Measurements from ENCODE around the gene FIZ1.
"Not testable (repeated sequence)": the region's sequence is repeated elsewhere in the genome, so short reads cannot be mapped to it uniquely, and the experiment has no call there.

FIZ1 gene

DNA sequence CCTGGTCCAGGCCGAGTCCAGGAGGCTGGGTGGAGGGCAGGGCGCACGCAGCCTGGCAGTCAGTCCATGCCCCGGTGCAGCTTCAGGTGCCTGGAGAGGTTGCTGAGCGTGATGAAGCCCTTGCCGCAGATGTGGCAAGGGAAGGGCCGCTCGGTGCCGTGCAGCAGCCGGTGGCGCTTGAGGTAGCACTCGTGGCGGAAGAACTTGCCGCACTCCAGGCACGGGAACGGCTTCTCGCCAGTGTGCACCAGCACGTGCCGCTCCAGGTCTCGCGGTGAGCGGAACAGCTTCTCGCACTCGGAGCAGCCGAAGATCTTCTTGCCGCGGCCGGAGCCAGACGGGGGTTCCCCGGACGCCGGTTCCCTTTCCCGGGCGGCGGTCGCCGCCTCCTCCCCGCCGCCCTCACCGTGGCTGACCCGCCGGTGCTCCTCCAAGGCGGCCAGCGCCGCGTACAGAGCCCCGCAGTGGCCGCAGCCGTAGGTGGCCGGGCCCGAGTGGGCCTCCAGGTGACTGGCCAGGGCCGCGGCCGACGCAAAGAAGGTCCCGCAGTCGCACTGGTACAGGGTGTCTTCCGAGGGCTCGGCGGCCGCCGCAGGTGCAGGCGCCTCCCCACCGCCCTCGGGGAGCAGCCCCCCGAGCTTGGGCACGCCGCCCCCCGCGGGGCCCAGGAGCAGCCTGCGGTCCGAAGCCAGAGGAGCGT is 6.8 kb downstream of the FIZ1 start:
- no peak for DNase-seq

GRCh38 chr19:55591555-55591954 is 7.8 kb downstream of the FIZ1 start:
- DNase-seq, result no peak

DNA sequence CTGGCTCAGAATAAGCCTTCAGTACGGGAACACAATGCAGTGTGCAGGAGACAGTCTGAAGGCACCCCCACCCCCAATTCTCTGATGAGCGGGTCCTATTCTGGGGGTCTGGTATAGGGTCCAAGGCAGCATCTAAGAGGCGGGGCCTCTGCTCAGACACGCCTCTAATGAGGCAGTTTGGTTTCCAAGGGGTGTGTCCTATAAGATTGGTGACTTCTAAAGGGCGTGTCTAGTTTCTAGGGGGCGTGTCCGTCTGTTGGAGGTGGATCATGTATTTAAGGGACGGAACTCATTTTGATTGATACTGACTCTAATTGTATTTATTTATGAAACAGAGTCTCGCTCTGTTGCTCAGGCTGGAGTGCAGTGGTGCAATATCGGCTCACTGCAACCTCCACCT is 8.7 kb downstream of the FIZ1 start:
- DNase-seq, result no peak

- DNase-seq, result no peak
Measured at GRCh38 chr19:55590109-55590508, 9.2 kb downstream of the FIZ1 start.

- no peak for DNase-seq
Measured at GRCh38 chr19:55588738-55589137, 10.6 kb downstream of the FIZ1 start.

DNA sequence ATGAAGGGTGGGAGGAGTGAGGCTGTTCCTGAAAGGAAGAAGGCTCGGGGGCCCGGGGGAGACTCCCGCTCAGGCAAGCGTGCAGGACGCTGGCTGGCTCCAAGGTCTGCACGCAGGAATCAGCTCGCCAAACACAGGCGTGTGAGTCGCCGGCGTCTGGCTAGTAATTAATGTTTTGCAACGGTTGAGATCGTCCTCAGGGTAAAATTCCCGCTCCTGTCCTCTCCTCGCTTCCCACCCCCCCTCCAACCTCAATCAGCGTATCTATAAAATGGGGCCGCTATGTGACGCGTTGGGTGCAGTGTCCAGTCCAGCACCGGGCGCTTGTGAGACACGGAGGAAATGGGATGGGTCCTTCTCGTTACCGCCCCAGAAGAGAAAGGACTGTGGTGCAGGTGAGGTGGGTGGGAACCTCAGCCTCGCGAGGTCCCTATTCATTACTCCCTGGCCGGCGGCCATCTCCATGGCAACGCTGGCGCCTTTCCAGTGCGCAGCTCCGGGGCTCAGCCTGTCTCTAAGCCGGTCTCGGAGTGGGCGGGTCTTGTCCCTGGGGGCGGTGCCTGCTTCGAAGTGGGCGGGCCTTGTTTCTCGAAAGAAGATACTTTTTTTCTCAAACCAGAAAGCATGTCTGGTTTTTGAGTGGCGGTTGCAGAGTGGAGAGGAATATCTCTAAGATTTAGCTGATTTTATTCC is 12.2 kb downstream of the FIZ1 start:
- peak; percentile 85 for DNase-seq

DNA sequence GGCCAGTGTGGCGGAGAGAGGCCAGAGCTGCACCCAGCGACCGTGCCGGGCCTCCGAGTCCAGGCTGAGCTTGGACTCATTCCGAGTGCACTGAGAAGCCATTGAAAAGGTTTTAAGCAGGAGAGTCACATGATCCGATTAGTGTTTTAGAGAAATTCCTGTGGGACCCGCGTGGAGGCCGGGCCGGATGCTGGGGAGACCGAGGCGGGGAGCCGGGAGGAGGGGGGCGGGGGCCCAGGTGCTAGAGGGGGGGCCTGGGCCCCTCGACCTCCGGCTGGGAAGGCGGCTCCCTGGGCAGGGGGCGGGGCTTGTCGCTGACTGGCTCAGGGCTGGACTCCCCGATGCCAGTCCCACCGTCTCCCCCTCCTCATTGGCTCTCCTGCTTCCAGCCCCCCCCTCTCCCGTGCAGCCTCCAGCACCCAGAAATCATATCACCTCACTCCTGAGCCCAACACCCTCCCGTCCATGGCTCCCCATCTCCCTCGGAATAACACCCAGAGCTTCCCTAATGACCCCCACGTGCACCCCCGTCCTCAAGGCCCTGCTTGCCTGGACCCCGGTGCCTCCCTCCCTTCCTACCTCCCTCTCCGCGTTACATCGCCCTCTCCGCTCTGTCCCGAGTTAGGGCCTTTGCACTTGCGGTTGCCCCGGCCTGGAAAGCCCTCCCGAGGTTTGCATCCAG is 13.5 kb downstream of the FIZ1 start:
- no peak for DNase-seq

DNA sequence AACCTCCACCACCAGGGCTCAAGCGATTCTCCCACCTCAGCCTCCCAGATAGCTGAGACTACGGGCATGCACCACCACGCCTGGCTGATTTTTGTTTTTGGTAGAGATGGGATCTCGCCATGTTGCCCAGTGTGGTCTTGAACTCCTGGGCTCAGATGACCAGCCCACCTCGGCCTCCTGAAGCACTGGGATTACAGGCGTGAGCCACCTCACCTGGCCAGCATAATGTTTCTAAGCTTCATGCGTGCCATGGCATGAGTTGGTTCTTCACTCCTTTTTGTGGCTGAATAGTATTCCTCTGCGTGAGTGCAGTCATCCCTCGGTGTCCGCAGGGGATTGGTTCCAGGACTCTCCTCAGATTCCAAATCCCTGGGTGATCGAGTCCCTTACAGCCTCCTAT is 14.4 kb downstream of the FIZ1 start:
- no peak for DNase-seq

- DNase-seq, result not testable (repeated sequence)
Measured at GRCh38 chr19:55583897-55584296, 15.4 kb downstream of the FIZ1 start.

DNA sequence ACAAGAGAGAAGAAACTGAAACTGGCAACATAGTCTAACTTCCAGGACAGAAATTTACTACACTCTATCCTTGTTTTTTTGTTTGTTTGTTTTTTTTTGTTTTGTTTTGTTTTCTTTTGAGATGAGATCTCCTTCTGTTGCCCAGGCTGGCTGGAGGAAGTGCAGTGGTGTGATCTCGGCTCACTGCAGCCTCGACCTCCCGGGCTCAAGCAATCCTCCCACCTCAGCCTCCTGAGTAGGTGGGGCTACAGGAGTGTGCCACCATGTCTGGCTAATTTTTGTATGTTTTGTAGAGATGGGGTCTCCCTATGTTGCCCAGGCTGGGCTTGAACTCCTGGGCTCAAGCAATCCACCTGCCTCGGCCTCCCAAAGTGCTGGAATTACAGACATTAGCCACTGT is 17.0 kb downstream of the FIZ1 start:
- not testable (repeated sequence) for DNase-seq

DNA sequence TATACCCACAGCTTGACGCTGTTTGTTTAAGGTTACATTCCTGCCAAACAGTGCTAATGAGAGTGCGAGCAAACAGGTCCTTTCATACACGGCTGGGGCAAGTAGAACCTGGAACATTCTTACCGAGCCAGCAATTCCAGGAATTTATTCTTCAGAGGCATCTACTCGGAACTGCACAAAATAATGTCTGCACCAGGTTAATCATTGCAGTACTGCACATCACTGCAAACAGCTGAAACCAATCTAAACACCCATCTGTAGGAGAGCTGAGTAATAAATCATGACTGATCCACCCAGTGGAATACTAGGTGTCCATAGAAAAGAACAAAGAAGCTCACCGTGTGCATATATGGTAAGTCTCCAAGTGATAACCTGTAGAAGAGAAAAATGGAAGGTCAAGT is 17.5 kb downstream of the FIZ1 start:
- no peak for DNase-seq

- no peak for DNase-seq
Measured at GRCh38 chr19:55581145-55581822, 18.0 kb downstream of the FIZ1 start.

DNA sequence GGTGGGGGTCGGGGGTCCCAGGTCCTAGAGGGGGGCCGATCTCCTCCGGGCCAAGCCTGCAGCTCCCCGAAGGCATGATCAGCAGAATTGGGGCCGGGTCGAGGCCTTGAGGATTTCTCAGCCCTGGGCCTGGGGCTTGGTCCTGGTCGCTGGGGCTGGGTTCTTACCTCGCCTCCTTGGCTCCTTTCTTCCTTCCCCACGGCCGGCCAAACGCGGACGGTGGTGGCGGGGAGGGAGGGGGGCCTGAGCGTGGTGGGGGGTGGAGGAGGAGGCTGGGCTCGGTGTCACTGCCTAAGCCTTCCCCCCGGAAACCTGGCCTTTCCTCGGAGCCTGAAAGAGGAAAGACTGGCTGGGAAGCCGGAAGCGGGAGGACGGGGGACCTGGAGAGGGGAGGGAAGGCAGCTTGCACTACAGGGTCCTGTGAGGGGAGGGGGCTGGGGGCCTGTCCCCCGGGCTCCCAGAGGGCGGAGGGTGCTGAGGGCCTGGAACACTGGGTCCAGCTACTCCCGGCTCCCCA is 18.6 kb downstream of the FIZ1 start, which contains the start of gene ZNF579:
ZNF579 (minus strand) TSS at position 221 of the 517 bp plus-strand sequence. CDS start 1,209 bp downstream, outside the sequence.
- peak; percentile 59 for DNase-seq

DNA sequence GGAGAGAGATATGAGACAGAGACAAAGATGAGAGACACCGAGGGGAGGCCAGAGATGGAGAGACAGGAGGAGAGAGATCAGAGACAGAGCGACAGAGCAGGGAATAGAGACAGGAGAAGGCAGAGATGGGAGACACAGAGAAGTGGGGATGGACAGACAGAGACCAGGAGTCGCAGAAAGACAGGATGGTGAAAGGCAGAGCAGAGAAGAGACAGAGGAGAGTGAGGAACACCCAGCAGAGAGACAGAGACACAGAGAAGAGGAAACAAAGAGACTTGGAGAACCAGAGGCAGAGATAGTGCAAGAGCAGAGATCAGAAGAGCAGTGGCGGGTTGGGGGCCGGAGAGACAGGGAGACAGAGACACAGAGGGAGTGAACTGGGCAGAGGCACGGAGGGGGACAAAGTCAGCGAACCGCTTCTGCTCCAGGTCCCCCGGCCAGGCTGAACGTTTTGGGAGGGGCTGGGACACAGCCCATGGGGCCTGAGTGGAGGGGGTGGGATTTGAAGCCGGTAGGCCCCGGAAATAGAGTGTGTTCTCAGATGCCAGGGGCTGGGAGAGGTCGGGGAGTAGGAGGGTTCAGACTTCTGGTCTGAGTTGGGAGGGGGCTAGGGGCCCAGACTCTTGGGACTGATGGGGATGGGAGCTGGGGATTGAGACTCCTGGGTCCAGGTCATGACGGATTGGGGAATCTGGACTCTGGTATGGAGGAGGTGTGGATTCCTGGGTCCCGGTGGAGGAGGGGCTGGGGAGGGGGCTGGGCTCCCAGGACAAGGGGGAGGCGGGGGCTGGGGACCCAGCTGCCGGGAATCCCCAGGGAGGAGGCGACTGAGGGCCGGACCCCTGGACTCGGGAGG is 19.3 kb downstream of the FIZ1 start:
- no peak for DNase-seq

DNA sequence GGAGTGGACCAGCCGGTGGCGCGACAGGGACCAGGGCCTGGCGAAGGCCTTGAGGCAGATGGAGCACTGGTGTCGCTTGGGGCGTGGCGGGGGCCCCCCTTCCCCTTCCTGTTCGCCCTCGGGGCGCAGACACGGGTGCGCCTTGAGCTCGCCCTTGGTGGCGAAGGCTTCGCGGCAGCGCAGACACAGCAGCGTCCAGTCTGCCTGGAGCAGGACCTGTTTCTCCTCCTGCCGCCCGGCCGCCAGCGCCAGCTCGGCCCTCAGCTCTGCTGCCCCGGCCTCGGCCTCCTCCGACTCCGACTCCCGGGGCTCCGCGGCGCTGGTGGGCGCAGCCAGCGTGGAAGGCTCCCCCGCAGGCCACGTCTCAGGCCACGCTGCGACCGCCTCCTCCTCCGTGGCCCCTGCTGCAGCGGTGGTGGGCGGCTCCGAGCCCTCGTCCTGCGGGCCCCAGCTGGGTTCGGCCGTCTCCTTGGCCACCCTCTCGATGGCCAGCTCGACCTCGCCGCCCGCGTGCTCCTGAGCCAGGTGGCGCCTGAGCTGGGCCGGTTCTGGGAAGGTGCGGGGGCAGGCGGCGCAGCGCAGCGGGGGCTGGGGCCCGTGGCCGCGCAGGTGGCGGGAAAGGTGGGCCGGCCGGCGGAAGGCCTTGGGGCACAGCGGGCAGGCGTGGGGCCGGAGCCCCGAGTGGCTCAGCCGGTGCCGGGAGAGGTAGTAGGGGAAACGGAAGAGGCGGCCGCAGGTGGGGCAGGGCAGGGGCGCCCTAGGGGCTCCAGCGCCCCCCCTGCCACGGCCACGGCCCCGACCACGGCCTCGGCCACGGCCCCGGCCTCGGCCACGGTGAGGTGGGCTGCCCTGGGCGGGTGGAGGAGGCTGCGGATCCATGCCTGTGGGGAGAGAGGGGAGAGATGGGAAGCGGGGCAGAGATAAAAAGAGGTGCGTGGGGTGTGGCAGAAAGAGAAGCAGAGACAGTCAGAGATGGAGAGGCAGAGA is 20.3 kb downstream of the FIZ1 start:
- no peak for DNase-seq

- DNase-seq, result no peak
Measured at GRCh38 chr19:55578031-55578760, 21.1 kb downstream of the FIZ1 start.

DNA sequence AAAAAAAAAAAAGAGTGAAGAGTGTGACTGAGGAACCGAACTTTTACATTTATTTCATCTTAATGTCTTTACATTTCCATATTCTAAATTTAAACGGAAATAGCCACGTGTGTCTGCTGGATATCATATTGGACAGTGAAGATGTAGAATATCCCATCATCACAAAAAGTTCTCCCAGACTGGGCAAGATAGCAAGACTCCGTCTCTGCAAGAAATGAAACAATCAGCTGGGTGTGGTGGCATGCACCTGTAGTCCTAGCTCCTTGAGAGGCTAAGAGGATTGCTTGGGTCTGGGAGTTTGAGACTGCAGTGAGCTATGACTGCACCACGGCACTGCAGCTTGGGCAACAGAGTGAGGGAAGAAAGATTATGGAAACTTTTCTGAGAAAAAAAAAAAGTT is 22.6 kb downstream of the FIZ1 start:
- DNase-seq, result no peak

- DNase-seq, result not testable (repeated sequence)
Measured at GRCh38 chr19:55573929-55574328, 25.4 kb downstream of the FIZ1 start.

GRCh38 chr19:55569477-55569876 is 29.8 kb downstream of the FIZ1 start:
- DNase-seq, result not testable (repeated sequence)

Measured in effector CD4-positive, alpha-beta T cell (primary cell).